ENCODE measurements around the gene ATP10D. TPM values are rescaled to one million over a fixed set of nuclear protein-coding genes. Genes with fewer than 3 reads are reported as not detected.
A peak's percentile ranks its signal among the peaks of the same experiment; 100 is the strongest.

ATP10D gene
- polyA plus RNA-seq, 1 of the 3 experiments (the other 2 are of a cell fraction), result 7.9 TPM

GRCh38 chr4:47531954-47532321 lies 46.9 kb downstream of the ATP10D start:
- H3K9ac ChIP-seq, result peak overlapping the region; percentile 36
- H2AFZ ChIP-seq (ENCODE audit: low read depth), result no peak overlapping the region
- H3K4me2 ChIP-seq, result no peak overlapping the region
- 89% methylated on average over 2 of the region's 2 CpGs for WGBS (ENCODE audit: low lambda C conversion rate)
- no peaks in the 10 kb centered on the region for H3K27me3 ChIP-seq (ENCODE audit: insufficient read depth)
- ChIA-PET POLR2A (no interaction called here), CTCF (interaction anchor here (1.0 kb wide), 1 partner anchor 14 kb away, joined by 4 read pairs; no protein-coding TSS in a partner anchor)
- peak overlapping the region in 1 of 2 experiments; percentile 93; a peak in 3 of 4 replicates for H3K27ac ChIP-seq (ENCODE audit: low read depth in 2 of 2, low read length in 1 of 2)
- no peaks in the 10 kb centered on the region for H4K20me1 ChIP-seq (ENCODE audit: insufficient read depth)
- TF ChIP-seq RAD21 (IDR thresholded peaks at IDR 0.05; ENCODE audit: low read length) (no peak), SMC3 (IDR thresholded peaks at IDR 0.05; ENCODE audit: low read depth, low read length) (no peak), RXRA (IDR thresholded peaks at IDR 0.05; ENCODE audit: borderline replicate concordance, low read depth) (no peak), EP300 (IDR thresholded peaks at IDR 0.05; ENCODE audit: borderline replicate concordance in 1 of 2, low read depth in 1 of 2, low read length in 1 of 2) (no peak), TCF12 (IDR thresholded peaks at IDR 0.05) (no peak), GABPA (IDR thresholded peaks at IDR 0.05; ENCODE audit: low read depth) (no peak), NRF1 (IDR thresholded peaks at IDR 0.05; ENCODE audit: low read depth, low read length) (no peak), TEAD4 (IDR thresholded peaks at IDR 0.05; ENCODE audit: borderline replicate concordance, insufficient read depth) (no peak)
- TF ChIP-seq, protein P1, sequence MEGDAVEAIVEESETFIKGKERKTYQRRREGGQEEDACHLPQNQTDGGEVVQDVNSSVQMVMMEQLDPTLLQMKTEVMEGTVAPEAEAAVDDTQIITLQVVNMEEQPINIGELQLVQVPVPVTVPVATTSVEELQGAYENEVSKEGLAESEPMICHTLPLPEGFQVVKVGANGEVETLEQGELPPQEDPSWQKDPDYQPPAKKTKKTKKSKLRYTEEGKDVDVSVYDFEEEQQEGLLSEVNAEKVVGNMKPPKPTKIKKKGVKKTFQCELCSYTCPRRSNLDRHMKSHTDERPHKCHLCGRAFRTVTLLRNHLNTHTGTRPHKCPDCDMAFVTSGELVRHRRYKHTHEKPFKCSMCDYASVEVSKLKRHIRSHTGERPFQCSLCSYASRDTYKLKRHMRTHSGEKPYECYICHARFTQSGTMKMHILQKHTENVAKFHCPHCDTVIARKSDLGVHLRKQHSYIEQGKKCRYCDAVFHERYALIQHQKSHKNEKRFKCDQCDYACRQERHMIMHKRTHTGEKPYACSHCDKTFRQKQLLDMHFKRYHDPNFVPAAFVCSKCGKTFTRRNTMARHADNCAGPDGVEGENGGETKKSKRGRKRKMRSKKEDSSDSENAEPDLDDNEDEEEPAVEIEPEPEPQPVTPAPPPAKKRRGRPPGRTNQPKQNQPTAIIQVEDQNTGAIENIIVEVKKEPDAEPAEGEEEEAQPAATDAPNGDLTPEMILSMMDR (IDR thresholded peaks at IDR 0.05), result no peak
- H3K79me2 ChIP-seq (ENCODE audit: insufficient read depth), result peaks cover 8% of the 10 kb centered on the region; the same call in 1 of the 2 replicates
- H3K9me3 ChIP-seq, result no peaks in the 10 kb centered on the region; the same call in 1 of the 2 replicates
- peaks cover 22% of the 10 kb centered on the region for H3F3A ChIP-seq (replicated peaks; ENCODE audit: insufficient read depth)
- DNase-seq, result no peak
- peaks cover 9 to 26% of the 10 kb centered on the region in 2 experiments; a peak in 3 of 4 replicates for H3K4me1 ChIP-seq (ENCODE audit: control insufficient read depth in 1 of 2, insufficient read depth in 2 of 2, low read depth in 1 of 2, low read length in 1 of 2)
- H3K4me3 ChIP-seq (ENCODE audit: low read depth in 2 of 2, low read length in 1 of 2), result no peak overlapping the region
- H3K9me2 ChIP-seq, result no peaks in the 10 kb centered on the region
- H3K36me3 ChIP-seq (replicated peaks in 1 of 2; ENCODE audit: control insufficient read depth in 1 of 2, insufficient read depth in 2 of 2, low read length in 1 of 2), result peaks cover 17 to 57% of the 10 kb centered on the region in 2 experiments

GRCh38 chr4:47532658-47533057 lies 47.6 kb downstream of the ATP10D start:
- peak overlapping the region in 1 of 2 experiments; percentile 93; a peak in 1 of 4 replicates for H3K27ac ChIP-seq (ENCODE audit: low read depth in 2 of 2, low read length in 1 of 2)
- H3K9ac ChIP-seq, result no peak overlapping the region
- POLR2A ChIA-PET, result no interaction called here

More at GRCh38 chr4:47532658-47533057, 47.6 kb downstream of the ATP10D start:
- CTCF ChIA-PET, result interaction anchor here (1.0 kb wide), 1 partner anchor 14 kb away, joined by 4 read pairs; no protein-coding TSS in a partner anchor
- 75% methylated on average over 4 of the region's 4 CpGs for WGBS (ENCODE audit: low lambda C conversion rate)
- peaks cover 22% of the 10 kb centered on the region for H3F3A ChIP-seq (replicated peaks; ENCODE audit: insufficient read depth)
- TF ChIP-seq ELF1 (IDR thresholded peaks at IDR 0.05), result no peak
- TF ChIP-seq JUND (IDR thresholded peaks at IDR 0.05), result no peak
- no peak for TF ChIP-seq MEF2A (IDR thresholded peaks at IDR 0.05; ENCODE audit: borderline replicate concordance, low read depth)
- TF ChIP-seq TEAD4 (IDR thresholded peaks at IDR 0.05; ENCODE audit: borderline replicate concordance, insufficient read depth), result no peak
- TF ChIP-seq ZBTB33 (IDR thresholded peaks at IDR 0.05; ENCODE audit: borderline replicate concordance, low read depth), result no peak
- no peak for TF ChIP-seq YY1 (IDR thresholded peaks at IDR 0.05; ENCODE audit: low read depth)
- TF ChIP-seq CHD2 (IDR thresholded peaks at IDR 0.05; ENCODE audit: low read length, partially characterized antibody), result no peak
- no peak for DNase-seq
- no peak overlapping the region for H3K4me3 ChIP-seq (ENCODE audit: low read depth in 2 of 2, low read length in 1 of 2)
- peaks cover 8% of the 10 kb centered on the region; the same call in 1 of the 2 replicates for H3K79me2 ChIP-seq (ENCODE audit: insufficient read depth)
- no peaks in the 10 kb centered on the region for H4K20me1 ChIP-seq (ENCODE audit: insufficient read depth)
- H3K9me2 ChIP-seq, result no peaks in the 10 kb centered on the region
- no peak overlapping the region for H3K4me2 ChIP-seq
- no peak overlapping the region for H2AFZ ChIP-seq (ENCODE audit: low read depth)
- H3K4me1 ChIP-seq (ENCODE audit: control insufficient read depth in 1 of 2, insufficient read depth in 2 of 2, low read depth in 1 of 2, low read length in 1 of 2), result peaks cover 9 to 26% of the 10 kb centered on the region in 2 experiments; a peak in 3 of 4 replicates
- peaks cover 18 to 51% of the 10 kb centered on the region in 2 experiments for H3K36me3 ChIP-seq (replicated peaks in 1 of 2; ENCODE audit: control insufficient read depth in 1 of 2, insufficient read depth in 2 of 2, low read length in 1 of 2)
- no peaks in the 10 kb centered on the region for H3K27me3 ChIP-seq (ENCODE audit: insufficient read depth)
- H3K9me3 ChIP-seq, result no peaks in the 10 kb centered on the region; the same call in 1 of the 2 replicates
